Ovary (tissue), 9 donors: ENCODE measurements around the gene OR2S2. TPM values are rescaled to one million over a fixed set of nuclear protein-coding genes. Genes with fewer than 3 reads are reported as not detected.
"Not testable (repeated sequence)": the region's sequence is repeated elsewhere in the genome, so short reads cannot be mapped to it uniquely, and the experiment has no call there.

Experiments
- DNase-seq, 5 donors: peaks; one replicate each; pipeline ENCODE4 v3.0.0-alpha.2; 2019 to 2020
- H3K27ac ChIP-seq, 2 donors: fragments of 200-600 bp; one replicate each; pipeline versions ENCODE4 v1.5.1 to v1.8.0; 2019 to 2022
- H3K27me3 ChIP-seq: fragments of 200-600 bp; one replicate; pipeline ENCODE4 v1.8.0; 2022
- H3K36me3 ChIP-seq: fragments of 200-600 bp; sonication (generic); one replicate; pipeline ENCODE4 v1.5.1; 2019
- H3K4me1 ChIP-seq: one replicate; pipeline ENCODE4 v1.8.1; 2013; ENCODE audit warnings: mild to moderate bottlenecking, moderate library complexity; ENCODE audit not compliant: insufficient read depth
- H3K4me3 ChIP-seq: fragments of 200-600 bp; sonication (generic); one replicate; pipeline ENCODE4 v1.5.1; 2017
- H3K9me3 ChIP-seq, 2 donors: fragments of 200-600 bp in 1 of 2; sonication (generic) in 1 of 2; one replicate each; pipeline versions ENCODE4 v1.5.1 to v1.8.1; 2013 to 2019; ENCODE audit warnings: mild to moderate bottlenecking in 1 of 2, moderate library complexity in 1 of 2
- CTCF ChIP-seq, 3 donors: fragments of 450-650 bp in 2 of 3; fragments of 200-600 bp in 1 of 3; IDR thresholded peaks; one replicate each; pipeline versions ENCODE4 v1.5.1 to v1.8.0; 2016 to 2022; ENCODE audit warnings: antibody characterized with exemption in 3 of 3, mild to moderate bottlenecking in 1 of 3
- EP300 ChIP-seq: sonication (generic); formaldehyde crosslinking; IDR thresholded peaks from one replicate; pipeline ENCODE4 v1.6.1; 2017; ENCODE audit warnings: antibody characterized with exemption
- POLR2A ChIP-seq: fragments of 450-650 bp; IDR thresholded peaks from one replicate; pipeline ENCODE4 v1.6.1; 2017; ENCODE audit warnings: antibody characterized with exemption, mild to moderate bottlenecking, moderate library complexity
- WGBS, 3 donors: extraction: QIAGEN DNeasy Blood & Tissue Kit in 1 of 3; methylation state at CpG; one replicate each; pipeline versions ENCODE4 v1.1.5 to v1.1.7; 2013 to 2017; 5-methylcytosine and 5-hydroxymethylcytosine counted together
- intact Hi-C, 4 donors: fragments of 100-400 bp; cut with DNase I; formaldehyde crosslinking; loops; one replicate each; pipeline versions ENCODE4 v1.11.0 to v1.15.1; 2022 to 2023
- polyA plus RNA-seq, 2 donors: library from polyadenylated mRNA; stranded (reverse); fragments of 200-250 nt in 1 of 2; fragments of 350-450 nt in 1 of 2; fragmentation: Illumina TruSeq in 1 of 2; extraction: RNeasy Lipid Tissue Mini Kit (QIAGEN cat#74804) in 1 of 2; gene quantifications; one replicate each; pipeline ENCODE4 v1.2.3, GENCODE V29; 2013 to 2014
- total RNA-seq, 7 donors: library from RNA; depleted of rRNA in 2 of 7; stranded (reverse); fragments of >200 nt in 2 of 7; fragmentation: NEBNext Ultra II Directional in 3 of 7; extraction: Animal tissue kit (Norgen Biotek cat#: 25700) in 3 of 7; gene quantifications; one replicate each; pipeline versions ENCODE4 v1.1.0 to v1.2.4, GENCODE V29; 2016 to 2023
- donor health status: DM: no; HTN: no; CAD: no; lungs with moderate emphysema.
- donor health status: DM: no; HTN: no; CAD: no.
- donor health status: Bipolar disorder and iron deficiency.
- donor health status: DM: yes; HTN: yes; CAD: no.
- donor health status: DM: no; HTN: no; CAD: no.
- donor health status: DM: yes; HTN: yes; CAD: no.

OR2S2 gene
- total and polyA plus RNA-seq, 9 donors, result not detected

GRCh38 chr9:35998333-35998732 is 40.4 kb upstream of the OR2S2 start:
- Histone ChIP-seq H3K36me3 (no peaks in the 10 kb centered on the region), H3K4me3 (no peak overlapping the region), H3K9me3 (no peaks in the 10 kb centered on the region), H3K27ac (no peak overlapping the region), H3K4me1 (no peaks in the 10 kb centered on the region), H3K27me3 (no peaks in the 10 kb centered on the region)
- intact Hi-C loops, result no loop called here
- TF ChIP-seq CTCF (IDR thresholded peaks at IDR 0.05) (no peak), EP300 (no peak), POLR2A (no peak)
- no peak for DNase-seq
- 74 to 93% (median 76%) methylated on average over 1 of the region's 1 CpG for WGBS, 3 donors

- H3K4me1 ChIP-seq, H3K36me3 ChIP-seq, intact Hi-C loops, H3K27ac ChIP-seq, DNase-seq, H3K27me3 ChIP-seq, H3K4me3 ChIP-seq, H3K9me3 ChIP-seq: not testable (repeated sequence)
- WGBS, 3 donors, result 78 to 91% (median 82%) methylated on average over 4 of the region's 4 CpGs
Observed at GRCh38 chr9:35997016-35997415, 39.1 kb upstream of the OR2S2 start.

- Histone ChIP-seq H3K27me3 (no peaks in the 10 kb centered on the region), H3K36me3 (no peaks in the 10 kb centered on the region), H3K9me3 (no peaks in the 10 kb centered on the region), H3K4me3 (no peak overlapping the region), H3K4me1 (no peaks in the 10 kb centered on the region), H3K27ac (no peak overlapping the region)
- intact Hi-C loops, result no loop called here
- DNase-seq, result no peak
- no peak for TF ChIP-seq POLR2A
- TF ChIP-seq CTCF (IDR thresholded peaks at IDR 0.05), result no peak
- no peak for TF ChIP-seq EP300
- WGBS, 3 donors, result 8 to 38% (median 18%) methylated on average over 1 of the region's 1 CpG
Observed at GRCh38 chr9:35996358-35996970, 38.5 kb upstream of the OR2S2 start.

GRCh38 chr9:35994959-35995358 is 37.0 kb upstream of the OR2S2 start:
- Histone ChIP-seq H3K27ac (no peak overlapping the region), H3K9me3 (no peaks in the 10 kb centered on the region), H3K36me3 (no peaks in the 10 kb centered on the region), H3K4me3 (no peak overlapping the region), H3K27me3 (no peaks in the 10 kb centered on the region), H3K4me1 (no peaks in the 10 kb centered on the region)
- no peak for TF ChIP-seq CTCF (IDR thresholded peaks at IDR 0.05)
- intact Hi-C loops, result no loop called here
- 62 to 75% (median 72%) methylated on average over 2 of the region's 2 CpGs for WGBS, 3 donors
- DNase-seq, result no peak

GRCh38 chr9:35993976-35994720 is 36.2 kb upstream of the OR2S2 start:
- Histone ChIP-seq H3K36me3 (no peaks in the 10 kb centered on the region), H3K27ac (no peak overlapping the region), H3K9me3 (no peaks in the 10 kb centered on the region), H3K4me3 (no peak overlapping the region), H3K4me1 (no peaks in the 10 kb centered on the region), H3K27me3 (no peaks in the 10 kb centered on the region)
- 54 to 87% (median 58%) methylated on average over 5 of the region's 5 CpGs for WGBS, 3 donors
- TF ChIP-seq EP300 (no peak), POLR2A (no peak)
- no peak for DNase-seq
- intact Hi-C loops, result no loop called here

- H3K4me1 ChIP-seq, H3K36me3 ChIP-seq, H3K27ac ChIP-seq, H3K27me3 ChIP-seq, H3K4me3 ChIP-seq, H3K9me3 ChIP-seq, intact Hi-C loops, DNase-seq: not testable (repeated sequence)
- WGBS, 3 donors, result 91 to 96% (median 96%) methylated on average over 3 of the region's 3 CpGs
Observed at GRCh38 chr9:35993136-35993535, 35.2 kb upstream of the OR2S2 start.
